Progenitor cell of endocrine pancreas (in vitro differentiated cells): Measurements from ENCODE around the gene GPR62. TPM values are rescaled to one million over a fixed set of nuclear protein-coding genes. Genes with fewer than 3 reads are reported as not detected.

Experiments used
- DNase-seq: peaks from one replicate; pipeline ENCODE4 v3.0.0; 2021; ENCODE audit warnings: low spot score; ENCODE audit not compliant: unreplicated experiment
- H3K27ac Mint-ChIP-seq: 2 replicates; pipeline ENCODE4 v1.8.0; 2021; ENCODE audit warnings: mild to moderate bottlenecking, moderate library complexity, mixed read lengths
- H3K27me3 Mint-ChIP-seq: 2 replicates; pipeline ENCODE4 v1.8.0; 2021; ENCODE audit warnings: mixed read lengths
- H3K36me3 Mint-ChIP-seq: 2 replicates; pipeline ENCODE4 v1.8.0; 2022; ENCODE audit warnings: mixed read lengths; ENCODE audit not compliant: insufficient read depth
- H3K4me1 Mint-ChIP-seq: 2 replicates; pipeline ENCODE4 v1.8.0; 2021; ENCODE audit warnings: low read depth, mixed read lengths
- H3K4me3 Mint-ChIP-seq: 2 replicates; pipeline ENCODE4 v1.8.0; 2021; ENCODE audit warnings: low read depth, mild to moderate bottlenecking, moderate library complexity, mixed read lengths
- H3K9me3 Mint-ChIP-seq: 2 replicates; pipeline ENCODE4 v1.8.0; 2021; ENCODE audit warnings: low read depth, mixed read lengths
- CTCF ChIP-seq: fragments of 200-600 bp; sonication (generic); IDR thresholded peaks from one replicate; pipeline ENCODE4 v1.5.0; 2021; ENCODE audit warnings: antibody characterized with exemption, mild to moderate bottlenecking; ENCODE audit not compliant: unreplicated experiment
- total RNA-seq: library from RNA; stranded (reverse); gene quantifications from 2 replicates; pipeline ENCODE4 v1.2.1, GENCODE V29; 2021

The GPR62 gene
- total RNA-seq, 1 donor from 2014 or later = 0.12 TPM

- Mint-ChIP-seq H3K9me3 (no peaks in the 10 kb centered on the region), H3K4me1 (no peaks in the 10 kb centered on the region), H3K36me3 (peaks cover 3% of the 10 kb centered on the region), H3K27me3 (peaks cover 34% of the 10 kb centered on the region), H3K4me3 (no peak overlapping the region), H3K27ac (no peak overlapping the region)
- DNase-seq = peak; percentile 51
- TF ChIP-seq CTCF = peak; percentile 57
Observed at GRCh38 chr3:51955893-51956770, 951 bp downstream of the GPR62 start.

GRCh38 chr3:51957520-51958205 is 2.5 kb downstream of the GPR62 start:
- Mint-ChIP-seq H3K9me3 (no peaks in the 10 kb centered on the region), H3K4me3 (no peak overlapping the region), H3K27me3 (peaks cover 24% of the 10 kb centered on the region), H3K36me3 (peaks cover 5% of the 10 kb centered on the region), H3K27ac (no peak overlapping the region), H3K4me1 (no peaks in the 10 kb centered on the region)
- no peak for DNase-seq
- TF ChIP-seq CTCF = no peak

GRCh38 chr3:51958603-51959521 is 3.7 kb downstream of the GPR62 start:
- Mint-ChIP-seq H3K36me3 (peaks cover 5% of the 10 kb centered on the region), H3K4me3 (no peak overlapping the region), H3K4me1 (no peaks in the 10 kb centered on the region), H3K27me3 (peaks cover 14% of the 10 kb centered on the region), H3K9me3 (no peaks in the 10 kb centered on the region), H3K27ac (no peak overlapping the region)
- no peak for DNase-seq
- TF ChIP-seq CTCF = no peak

- H3K27me3 Mint-ChIP-seq = peaks cover 6% of the 10 kb centered on the region
Observed at GRCh38 chr3:51959651-51960050, 4.5 kb downstream of the GPR62 start.

More at GRCh38 chr3:51959651-51960050, 4.5 kb downstream of the GPR62 start:
- Mint-ChIP-seq H3K36me3 (peaks cover 5% of the 10 kb centered on the region), H3K4me3 (no peak overlapping the region), H3K9me3 (no peaks in the 10 kb centered on the region), H3K4me1 (peaks cover 3% of the 10 kb centered on the region), H3K27ac (no peak overlapping the region)
- TF ChIP-seq CTCF = no peak
- DNase-seq = no peak
